Testis (tissue), 3 donors: ENCODE data around the gene DCP1A. TPM values are rescaled to one million over a fixed set of nuclear protein-coding genes. Genes with fewer than 3 reads are reported as not detected.

Source experiments
- DNase-seq: peaks from one replicate; pipeline ENCODE4 v3.0.0-alpha.2; 2019
- H3K27ac ChIP-seq, 2 donors: fragments of 200-600 bp; sonication (generic); one replicate each; pipeline ENCODE4 v1.5.1; 2019
- H3K27me3 ChIP-seq: fragments of 200-600 bp; sonication (generic); one replicate; pipeline ENCODE4 v1.5.1; 2019
- H3K36me3 ChIP-seq: fragments of 200-600 bp; sonication (generic); one replicate; pipeline ENCODE4 v1.5.1; 2017; ENCODE audit warnings: low read depth; ENCODE audit errors: missing control alignments
- H3K4me1 ChIP-seq: fragments of 200-600 bp; sonication (generic); one replicate; pipeline ENCODE4 v1.5.1; 2019
- H3K4me3 ChIP-seq, 2 donors: fragments of 200-600 bp; sonication (generic); one replicate each; pipeline ENCODE4 v1.5.1; 2017 to 2019
- H3K9me3 ChIP-seq: fragments of 200-600 bp; sonication (generic); one replicate; pipeline ENCODE4 v1.5.1; 2017
- CTCF ChIP-seq, 3 experiments: fragments of 450-650 bp in 2 of 3; fragments of 200-600 bp in 1 of 3; sonication (generic) in 1 of 3; IDR thresholded peaks; one replicate each; pipeline ENCODE4 v1.5.1; 2016 to 2019; ENCODE audit warnings: antibody characterized with exemption in 3 of 3, mild to moderate bottlenecking in 2 of 3, moderate library complexity in 1 of 3
- POLR2A ChIP-seq: fragments of 450-650 bp; IDR thresholded peaks from one replicate; pipeline ENCODE4 v1.6.1; 2017; ENCODE audit warnings: antibody characterized with exemption, mild to moderate bottlenecking, moderate library complexity
- WGBS, 2 donors: methylation state at CpG; one replicate each; pipeline ENCODE4 v1.1.5; 2018; 5-methylcytosine and 5-hydroxymethylcytosine counted together
- intact Hi-C: fragments of 100-400 bp; cut with DNase I; formaldehyde crosslinking; loops from one replicate; pipeline ENCODE4 v1.15.1; 2023; ENCODE audit warnings: low total_unique reads
- polyA plus RNA-seq: library from polyadenylated mRNA; stranded (reverse); fragments of 350-450 nt; fragmentation: Illumina TruSeq; extraction: RNeasy Lipid Tissue Mini Kit (QIAGEN cat#74804); gene quantifications from one replicate; pipeline ENCODE4 v1.2.3, GENCODE V29; 2014; ENCODE audit warnings: low read depth, low replicate concordance; ENCODE audit not compliant: insufficient read depth
- total RNA-seq, 2 donors: library from RNA; depleted of rRNA; stranded (reverse); fragments of >200 nt; gene quantifications; one replicate each; pipeline ENCODE4 v1.2.3, GENCODE V29; 2016

DCP1A gene
- total and polyA plus RNA-seq, 3 donors from 2014 or later: 20.9 to 35.6 (median 31.3) TPM

- Histone ChIP-seq H3K9me3 (no peaks in the 10 kb centered on the region), H3K36me3 (no peaks in the 10 kb centered on the region), H3K27ac (no peak overlapping the region), H3K27me3 (no peaks in the 10 kb centered on the region), H3K4me1 (peaks cover 14% of the 10 kb centered on the region), H3K4me3 (no peak overlapping the region)
- DNase-seq: no peak
- intact Hi-C loops: no loop called here
- no peak for TF ChIP-seq CTCF (IDR thresholded peaks at IDR 0.05)
- TF ChIP-seq POLR2A: no peak
- WGBS, 2 donors: 80 to 82% methylated on average over 3 of the region's 3 CpGs
Observed at GRCh38 chr3:53264718-53265117, 82.6 kb downstream of the DCP1A start.

- Histone ChIP-seq H3K4me3 (no peak overlapping the region), H3K4me1 (peaks cover 18% of the 10 kb centered on the region), H3K27me3 (no peaks in the 10 kb centered on the region), H3K36me3 (no peaks in the 10 kb centered on the region), H3K9me3 (no peaks in the 10 kb centered on the region), H3K27ac (no peak overlapping the region)
- 86 to 88% methylated on average over 4 of the region's 4 CpGs for WGBS, 2 donors
- TF ChIP-seq POLR2A (no peak), CTCF (IDR thresholded peaks at IDR 0.05) (no peak)
- no peak for DNase-seq
- intact Hi-C loops: no loop called here
Observed at GRCh38 chr3:53263907-53264306, 83.4 kb downstream of the DCP1A start.

- H3K27ac ChIP-seq: no peak overlapping the region
- no peaks in the 10 kb centered on the region for H3K9me3 ChIP-seq
- H3K4me1 ChIP-seq: peaks cover 20% of the 10 kb centered on the region
- no peak overlapping the region for H3K4me3 ChIP-seq
- WGBS, 2 donors: 56 to 70% methylated on average over 4 to 5 of the region's 5 CpGs
- H3K36me3 ChIP-seq: no peaks in the 10 kb centered on the region
- DNase-seq: no peak
- H3K27me3 ChIP-seq: no peaks in the 10 kb centered on the region
- no peak for TF ChIP-seq CTCF (IDR thresholded peaks at IDR 0.05)
- TF ChIP-seq POLR2A: no peak
- intact Hi-C loops: no loop called here
Observed at GRCh38 chr3:53261712-53262111, 85.6 kb downstream of the DCP1A start.

- Histone ChIP-seq H3K27ac (peak overlapping the region in 1 of 2 donors; percentile 61), H3K4me3 (no peak overlapping the region), H3K27me3 (no peaks in the 10 kb centered on the region), H3K4me1 (peaks cover 20% of the 10 kb centered on the region), H3K36me3 (no peaks in the 10 kb centered on the region), H3K9me3 (no peaks in the 10 kb centered on the region)
- intact Hi-C loops: no loop called here
- 69 to 85% methylated on average over 4 of the region's 4 CpGs for whole genome bisulfite sequencing, 2 donors
- no peak for TF ChIP-seq POLR2A
- no peak for DNase-seq
Observed at GRCh38 chr3:53260286-53260785, 87.0 kb downstream of the DCP1A start.

- no peaks in the 10 kb centered on the region for H3K9me3 ChIP-seq
- no peaks in the 10 kb centered on the region for H3K27me3 ChIP-seq
- H3K4me3 ChIP-seq: no peak overlapping the region
- no peak for DNase-seq
- peak overlapping the region; percentile 61 to 72 for H3K27ac ChIP-seq
- no peaks in the 10 kb centered on the region for H3K36me3 ChIP-seq
- H3K4me1 ChIP-seq: peaks cover 20% of the 10 kb centered on the region
- TF ChIP-seq POLR2A (no peak), CTCF (IDR thresholded peaks at IDR 0.05) (no peak)
- WGBS, 2 donors: 58 to 71% methylated on average over 8 to 9 of the region's 9 CpGs
- intact Hi-C loops: no loop called here
Observed at GRCh38 chr3:53259427-53260259, 87.7 kb downstream of the DCP1A start.
